ENCODE data around the gene ACAP1.

The ACAP1 gene

GRCh38 chr17:7308625-7309433, 27.5 kb upstream of the ACAP1 start:
- peaks cover 56 to 61% (median 58%) of the 10 kb centered on the region in 11 experiments for H4K20me1 ChIP-seq
- H3K27me3 ChIP-seq: no peaks in the 10 kb centered on the region
- H3K9me3 ChIP-seq (replicated peaks in 1 of 11): no peaks in the 10 kb centered on the region; a peak in 1 of 22 replicates
- H3K36me3 ChIP-seq: peaks cover 46 to 54% (median 48%) of the 10 kb centered on the region in 11 experiments
- peaks cover 49 to 60% (median 54%) of the 10 kb centered on the region in 10 experiments for H3K4me1 ChIP-seq
- TF ChIP-seq Cebpa-rat (IDR thresholded peaks at IDR 0.05): no peak
- peak overlapping the region; percentile 93 to 99 (median 97) for H3K27ac ChIP-seq
- H3K4me2 ChIP-seq: peak overlapping the region; percentile 81 to 99 (median 94)
- peak overlapping the region; percentile 94 to 100 (median 98) for H3K9ac ChIP-seq
- H3K4me3 ChIP-seq: peak overlapping the region; percentile 87 to 100 (median 93)

- peak overlapping the region; percentile 87 to 100 (median 93) for H3K4me3 ChIP-seq
- H3K27me3 ChIP-seq: no peaks in the 10 kb centered on the region
- TF ChIP-seq Cebpa-rat (IDR thresholded peaks at IDR 0.05): no peak
- peak overlapping the region; percentile 94 to 100 (median 98); a peak in 21 of 22 replicates for H3K9ac ChIP-seq
- H3K9me3 ChIP-seq (replicated peaks in 1 of 11): no peaks in the 10 kb centered on the region
- peaks cover 48 to 57% (median 50%) of the 10 kb centered on the region in 11 experiments for H3K36me3 ChIP-seq
- peak overlapping the region in 7 of 11 experiments; percentile 94 to 99 (median 99); a peak in 10 of 22 replicates for H3K27ac ChIP-seq
- H3K4me1 ChIP-seq: peaks cover 57 to 68% (median 61%) of the 10 kb centered on the region in 10 experiments
- H3K4me2 ChIP-seq: peak overlapping the region; percentile 81 to 99 (median 94)
- peaks cover 64 to 69% (median 66%) of the 10 kb centered on the region in 11 experiments for H4K20me1 ChIP-seq
Observed at GRCh38 chr17:7309628-7310027, 26.7 kb upstream of the ACAP1 start.

GRCh38 chr17:7311110-7311705, 25.1 kb upstream of the ACAP1 start:
- no peaks in the 10 kb centered on the region for H3K27me3 ChIP-seq
- H3K36me3 ChIP-seq: peaks cover 48 to 63% (median 55%) of the 10 kb centered on the region in 11 experiments
- no peak overlapping the region for H3K4me3 ChIP-seq
- peaks cover 64 to 73% (median 70%) of the 10 kb centered on the region in 11 experiments for H4K20me1 ChIP-seq
- H3K4me2 ChIP-seq: peak overlapping the region in 9 of 11 experiments; percentile 8 to 99 (median 93); a peak in 14 of 22 replicates
- H3K9ac ChIP-seq: peak overlapping the region in 10 of 11 experiments; percentile 3 to 100 (median 26); a peak in 13 of 22 replicates
- peaks cover 58 to 69% (median 64%) of the 10 kb centered on the region in 10 experiments for H3K4me1 ChIP-seq
- no peak overlapping the region for H3K27ac ChIP-seq
- no peaks in the 10 kb centered on the region for H3K9me3 ChIP-seq (replicated peaks in 1 of 11)
- TF ChIP-seq Cebpa-rat (IDR thresholded peaks at IDR 0.05): no peak

- peaks cover 64 to 73% (median 70%) of the 10 kb centered on the region in 11 experiments for H4K20me1 ChIP-seq
- no peak for TF ChIP-seq Cebpa-rat (IDR thresholded peaks at IDR 0.05)
- H3K4me2 ChIP-seq: peak overlapping the region; percentile 77 to 99 (median 93); a peak in 19 of 22 replicates
- peaks cover 56 to 76% (median 68%) of the 10 kb centered on the region in 10 experiments for H3K4me1 ChIP-seq
- H3K27me3 ChIP-seq: no peaks in the 10 kb centered on the region
- no peaks in the 10 kb centered on the region for H3K9me3 ChIP-seq (replicated peaks in 1 of 11)
- H3K27ac ChIP-seq: no peak overlapping the region
- peak overlapping the region in 8 of 11 experiments; percentile 3 to 89 (median 38); a peak in 9 of 22 replicates for H3K9ac ChIP-seq
- peaks cover 55 to 75% (median 68%) of the 10 kb centered on the region in 11 experiments for H3K36me3 ChIP-seq
- H3K4me3 ChIP-seq: peak overlapping the region in 4 of 10 experiments; percentile 6 to 91 (median 90); a peak in 3 of 20 replicates
Observed at GRCh38 chr17:7312432-7313087, 23.8 kb upstream of the ACAP1 start.

- H3K36me3 ChIP-seq: peaks cover 62 to 81% (median 75%) of the 10 kb centered on the region in 11 experiments
- H3K4me1 ChIP-seq: peaks cover 56 to 80% (median 70%) of the 10 kb centered on the region in 10 experiments
- peaks cover 61 to 68% (median 67%) of the 10 kb centered on the region in 11 experiments for H4K20me1 ChIP-seq
- H3K9ac ChIP-seq: peak overlapping the region; percentile 83 to 95 (median 87); a peak in 18 of 22 replicates
- 0 out of 22 replicates have a peak overlapping the region, but pooled peaks of 1 of the 11 experiments have one; percentile 86 for H3K27ac ChIP-seq
- no peaks in the 10 kb centered on the region for H3K9me3 ChIP-seq (replicated peaks in 1 of 11)
- H3K27me3 ChIP-seq: no peaks in the 10 kb centered on the region
- no peak for TF ChIP-seq Cebpa-rat (IDR thresholded peaks at IDR 0.05)
- peak overlapping the region in 9 of 10 experiments; percentile 75 to 95 (median 89); a peak in 13 of 20 replicates for H3K4me3 ChIP-seq
- H3K4me2 ChIP-seq: peak overlapping the region; percentile 77 to 99 (median 93)
Observed at GRCh38 chr17:7313088-7313889, 23.0 kb upstream of the ACAP1 start.

GRCh38 chr17:7313890-7314718, 22.2 kb upstream of the ACAP1 start:
- peak overlapping the region; percentile 83 to 95 (median 87) for H3K9ac ChIP-seq
- no peak for TF ChIP-seq Cebpa-rat (IDR thresholded peaks at IDR 0.05)
- H3K4me2 ChIP-seq: peak overlapping the region; percentile 77 to 99 (median 93)
- peak overlapping the region in 10 of 11 experiments; percentile 82 to 91 (median 86); a peak in 19 of 22 replicates for H3K27ac ChIP-seq
- peaks cover 71 to 85% (median 80%) of the 10 kb centered on the region in 11 experiments for H3K36me3 ChIP-seq
- H3K9me3 ChIP-seq (replicated peaks in 1 of 11): no peaks in the 10 kb centered on the region
- H3K4me1 ChIP-seq: peaks cover 54 to 78% (median 68%) of the 10 kb centered on the region in 10 experiments
- H3K4me3 ChIP-seq: peak overlapping the region; percentile 75 to 95 (median 88)
- H4K20me1 ChIP-seq: peaks cover 53 to 60% (median 59%) of the 10 kb centered on the region in 11 experiments
- H3K27me3 ChIP-seq: no peaks in the 10 kb centered on the region
